ENCODE data around the gene DCANP1.

- TF ChIP-seq E2F4 (CRISPR knock-in tag; IDR thresholded peaks at IDR 0.05; ENCODE audit: borderline replicate concordance, low read depth) (no peak), ATF1 (CRISPR knock-in tag; IDR thresholded peaks at IDR 0.05) (no peak), USF2 (CRISPR knock-in tag; IDR thresholded peaks at IDR 0.05) (no peak), IRF1 (CRISPR knock-in tag; IDR thresholded peaks at IDR 0.05) (no peak), CTCF (IDR thresholded peaks at IDR 0.05) (no peak), ATF2 (CRISPR knock-in tag; IDR thresholded peaks at IDR 0.05; ENCODE audit: borderline replicate concordance, low read depth) (no peak), TEAD1 (CRISPR knock-in tag; IDR thresholded peaks at IDR 0.05) (no peak), CREM (CRISPR knock-in tag; IDR thresholded peaks at IDR 0.05) (no peak), E2F5 (CRISPR knock-in tag; IDR thresholded peaks at IDR 0.05) (no peak), PREB (CRISPR knock-in tag; IDR thresholded peaks at IDR 0.05; ENCODE audit: borderline replicate concordance) (no peak)
Observed at GRCh38 chr5:135454946-135455345, 7.8 kb upstream of the DCANP1 start.

Measured in WTC11 (cell line).